Endothelial cell of umbilical vein (primary cell): ENCODE measurements around the gene BMX. TPM values are rescaled to one million over a fixed set of nuclear protein-coding genes. Genes with fewer than 3 reads are reported as not detected.
A peak's percentile ranks its signal among the peaks of the same experiment; 100 is the strongest.

Source experiments
- BruUV-seq: library from RNA; stranded (reverse); fragments of 400-500 nt; replicated peaks from 2 replicates; lab custom pipeline; 2021; lab: Mats Ljungman, UMichigan
- CTCF ChIA-PET: fragments of 300-600, 350-600 bp; sonication (Branson Sonifier 250); formaldehyde crosslinking; loops from one replicate; lab custom pipeline; 2021; ENCODE audit warnings: antibody characterized with exemption, inconsistent platforms; lab: Charles Lee
- POLR2A ChIA-PET: fragments of 300-600, 350-600 bp; sonication (Branson Sonifier 250); formaldehyde crosslinking; loops from one replicate; lab custom pipeline; 2021; ENCODE audit warnings: antibody characterized with exemption, inconsistent platforms; lab: Charles Lee
- DNase-seq: peaks from one replicate; pipeline ENCODE4 v3.0.0-alpha.2; 2011; ENCODE audit warnings: low read depth, low spot score
- FAIRE-seq: peaks from 2 replicates; lab custom pipeline; 2011; peaks lifted over from hg19 to GRCh38; lab: Jason Lieb, UNC
- H2AFZ ChIP-seq: 2 replicates; pipeline ENCODE4 v1.6.0; 2012; ENCODE audit warnings: low read depth, low read length, control low read depth, inconsistent platforms
- H3K27ac ChIP-seq: 2 replicates; pipeline ENCODE4 v1.5.1; 2011; ENCODE audit warnings: low read depth, mild to moderate bottlenecking, control low read depth, low read length, moderate library complexity; ENCODE audit not compliant: insufficient read depth
- H3K27me3 ChIP-seq, 2 experiments: 2 replicates each; pipeline versions ENCODE4 v1.6.0 to v1.6.1; 2011; ENCODE audit warnings: low read length in 2 of 2, mixed read lengths in 1 of 2; ENCODE audit not compliant: control insufficient read depth in 2 of 2, insufficient read depth in 2 of 2
- H3K36me3 ChIP-seq, 2 experiments: 2 replicates in 1 of 2; 3 replicates in 1 of 2; pipeline ENCODE4 v1.5.1; 2011; ENCODE audit warnings: low read length in 2 of 2, mild to moderate bottlenecking in 1 of 2, moderate library complexity in 1 of 2; ENCODE audit not compliant: control insufficient read depth in 2 of 2, insufficient read depth in 2 of 2; ENCODE audit errors: extremely low read depth in 1 of 2
- H3K4me1 ChIP-seq: 3 replicates; pipeline ENCODE4 v1.5.1; 2011; ENCODE audit warnings: mild to moderate bottlenecking, low read length; ENCODE audit not compliant: control insufficient read depth, insufficient read depth; ENCODE audit errors: extremely low read depth
- H3K4me2 ChIP-seq: 2 replicates; pipeline ENCODE4 v1.6.1; 2011; ENCODE audit warnings: low read length, control low read depth, mixed read lengths; ENCODE audit not compliant: insufficient read depth
- H3K4me3 ChIP-seq, 3 experiments: fragments of 200-600 bp in 1 of 3; sonication (generic), shearing (Covaris generic) in 1 of 3; replicated peaks in 1 of 3; 2 replicates each; pipeline ENCODE4 v1.5.1; 2011 to 2016; ENCODE audit warnings: control low read depth in 3 of 3, low read length in 3 of 3, mild to moderate bottlenecking in 2 of 3, inconsistent platforms in 1 of 3, low read depth in 1 of 3, moderate library complexity in 1 of 3; ENCODE audit not compliant: insufficient read depth in 1 of 3
- H3K79me2 ChIP-seq: 2 replicates; pipeline ENCODE4 v1.6.0; 2012; ENCODE audit warnings: low read length, inconsistent platforms; ENCODE audit not compliant: control insufficient read depth, insufficient read depth
- H3K9ac ChIP-seq: replicated peaks from 2 replicates; pipeline ENCODE3; 2011; ENCODE audit warnings: low read length, control low read depth; ENCODE audit not compliant: insufficient read depth; ENCODE audit errors: extremely low read depth
- H3K9me1 ChIP-seq: replicated peaks from 3 replicates; pipeline ENCODE4 v1.6.0; 2011; ENCODE audit warnings: mild to moderate bottlenecking, low read length; ENCODE audit not compliant: control insufficient read depth, insufficient read depth; ENCODE audit errors: extremely low read depth
- H3K9me3 ChIP-seq: replicated peaks from 2 replicates; pipeline ENCODE4 v1.5.1; 2012; ENCODE audit warnings: low read length, inconsistent platforms; ENCODE audit not compliant: control insufficient read depth, insufficient read depth
- H4K20me1 ChIP-seq: replicated peaks from 2 replicates; pipeline ENCODE3; 2011; ENCODE audit warnings: mild to moderate bottlenecking, low read length; ENCODE audit not compliant: control insufficient read depth, insufficient read depth; ENCODE audit errors: extremely low read depth
- CTCF ChIP-seq, 2 donors: IDR thresholded peaks; 1 replicate in 1 of 2; 2 replicates in 1 of 2; pipeline ENCODE4 v1.5.1; 2011; ENCODE audit warnings: low read length in 2 of 2, mild to moderate bottlenecking in 2 of 2, moderate library complexity in 2 of 2, control low read depth in 1 of 2, inconsistent platforms in 1 of 2, low read depth in 1 of 2; ENCODE audit not compliant: insufficient read depth in 1 of 2; ENCODE audit errors: extremely low read depth in 1 of 2
- EZH2 ChIP-seq: IDR thresholded peaks from 2 replicates; pipeline ENCODE4 v1.6.1; 2012; ENCODE audit warnings: borderline replicate concordance, low read depth, mild to moderate bottlenecking, moderate library complexity, low read length, inconsistent platforms; ENCODE audit not compliant: severe bottlenecking
- FOS ChIP-seq: IDR thresholded peaks from 2 replicates; pipeline ENCODE4 v1.6.1; 2011; ENCODE audit warnings: mild to moderate bottlenecking, low read length, moderate library complexity, borderline replicate concordance; ENCODE audit not compliant: insufficient read depth
- GATA2 ChIP-seq: IDR thresholded peaks from 2 replicates; pipeline ENCODE4 v1.7.0; 2011; ENCODE audit warnings: low read depth, mild to moderate bottlenecking, moderate library complexity, mixed read lengths, low read length; ENCODE audit not compliant: insufficient read length, insufficient read depth
- JUN ChIP-seq: IDR thresholded peaks from 2 replicates; pipeline ENCODE4 v1.6.1; 2011; ENCODE audit warnings: borderline replicate concordance, low read depth; ENCODE audit not compliant: insufficient read length, insufficient read depth
- MAX ChIP-seq: IDR thresholded peaks from 2 replicates; pipeline ENCODE4 v1.6.1; 2011; ENCODE audit not compliant: insufficient read depth, insufficient read length
- MYC ChIP-seq: IDR thresholded peaks from one replicate; pipeline ENCODE4 v1.6.1; 2011; ENCODE audit warnings: mild to moderate bottlenecking, low read depth, low read length
- POLR2A ChIP-seq: IDR thresholded peaks from 2 replicates; pipeline ENCODE4 v1.6.1; 2012; ENCODE audit warnings: low read depth, mild to moderate bottlenecking, control low read depth, low read length
- POLR2AphosphoS5 ChIP-seq: IDR thresholded peaks from 2 replicates; pipeline ENCODE4 v1.6.1; 2012; ENCODE audit warnings: low read depth, mild to moderate bottlenecking, control low read depth, low read length, moderate library complexity; ENCODE audit not compliant: insufficient read depth
- dilution Hi-C: fragments of 300-500 bp; cut with MboI; formaldehyde crosslinking; loops from one replicate; pipeline ENCODE4 v1.15.0; 2019; ENCODE audit warnings: low sequenced_read_pairs; ENCODE audit not compliant: extremely low pct_ligation_motif_present
- intact Hi-C: fragments of 100-400 bp; cut with micrococcal nuclease; formaldehyde crosslinking; loops from one replicate; pipeline ENCODE4 v1.10.0; 2022
- polyA plus RNA-seq, 4 experiments: library from polyadenylated mRNA; depleted of rRNA in 3 of 4; stranded (reverse) in 3 of 4; unstranded in 1 of 4; fragments of >200 nt; gene quantifications; 2 replicates each; pipeline versions ENCODE4 v1.2.1 to v1.2.3, GENCODE V29; 2011 to 2012; ENCODE audit warnings: missing spikeins in 1 of 4
- total RNA-seq: library from RNA; stranded (reverse); gene quantifications from 2 replicates; pipeline ENCODE4 v1.2.3, GENCODE V29; 2021

The BMX gene
- total and polyA plus RNA-seq, 2 donors (not counting 3 experiments of a cell fraction or from before 2014, with no cell fraction given) = 49.8 to 105 TPM

GRCh38 chrX:15522464-15522863 is 21.9 kb downstream of the BMX start:
- Histone ChIP-seq H3K27ac (peak overlapping the region; percentile 11), H3K9ac (no peak overlapping the region), H4K20me1 (no peaks in the 10 kb centered on the region), H3K9me1 (no peaks in the 10 kb centered on the region), H3K9me3 (no peaks in the 10 kb centered on the region), H3K27me3 (no peaks in the 10 kb centered on the region), H3K4me2 (no peak overlapping the region), H3K4me1 (peaks cover 63% of the 10 kb centered on the region), H3K79me2 (no peaks in the 10 kb centered on the region), H3K36me3 (peaks cover 5 to 23% of the 10 kb centered on the region in 2 experiments), H3K4me3 (no peak overlapping the region), H2AFZ (no peak overlapping the region)
- intact Hi-C loops = no loop called here
- no peak for TF ChIP-seq EZH2
- no peak for TF ChIP-seq GATA2
- no peak for TF ChIP-seq POLR2AphosphoS5
- TF ChIP-seq CTCF (IDR thresholded peaks at IDR 0.05; ENCODE audit: extremely low read depth in 1 of 2, insufficient read depth in 1 of 2, low read depth in 1 of 2, low read length in 2 of 2) = no peak
- TF ChIP-seq POLR2A = no peak
- TF ChIP-seq MYC = no peak
- TF ChIP-seq JUN = no peak
- no peak for TF ChIP-seq MAX
- TF ChIP-seq FOS = no peak
- CTCF ChIA-PET = no interaction called here
- POLR2A ChIA-PET = interaction anchor here (2.8 kb wide), 1 partner anchor 22 kb away, joined by 10 read pairs; the partner anchor contains the start of gene BMX
- FAIRE-seq = no peak
- BruUV-seq = no TSS peak
- DNase-seq = no peak
- dilution Hi-C loops = no loop called here
